ENCODE measurements around the gene SDF2. TPM values are rescaled to one million over a fixed set of nuclear protein-coding genes. Genes with fewer than 3 reads are reported as not detected.

The SDF2 gene
- total and polyA plus RNA-seq, 9 of the 15 experiments (the other 6 are each of a cell fraction or from before 2014, with no cell fraction given): 41.2 to 132 (median 65.6) TPM

- no peak for TF ChIP-seq DIDO1 (tag; IDR thresholded peaks at IDR 0.05; ENCODE audit: low read depth)
- TF ChIP-seq STAT5B (CRISPR knock-in tag; IDR thresholded peaks at IDR 0.05): no peak
- TF ChIP-seq POLR2B (IDR thresholded peaks at IDR 0.05; ENCODE audit: low read depth, partially characterized antibody): peak; percentile 89
- no peak for TF ChIP-seq BCL6 (CRISPR knock-in tag; IDR thresholded peaks at IDR 0.05)
- no peak for TF ChIP-seq CHCHD3 (CRISPR knock-in tag; IDR thresholded peaks at IDR 0.05)
- TF ChIP-seq NEUROD1 (IDR thresholded peaks at IDR 0.05; ENCODE audit: borderline replicate concordance, low read depth, low read length, partially characterized antibody): peak; percentile 85
- TF ChIP-seq MLLT1 (IDR thresholded peaks at IDR 0.05): no peak
- TF ChIP-seq CUX1 (CRISPR knock-in tag; IDR thresholded peaks at IDR 0.05): no peak
- TF ChIP-seq PTTG1 (tag; IDR thresholded peaks at IDR 0.05; ENCODE audit: low read depth): no peak
- TF ChIP-seq C11orf30 (IDR thresholded peaks at IDR 0.05; ENCODE audit: low read depth): peak; percentile 86
- TF ChIP-seq VEZF1 (CRISPR knock-in tag; IDR thresholded peaks at IDR 0.05): peak; percentile 94
- TF ChIP-seq HMBOX1 (IDR thresholded peaks at IDR 0.05): no peak
- peak; percentile 86 for TF ChIP-seq TAF1 (IDR thresholded peaks at IDR 0.05; ENCODE audit: control insufficient read depth, extremely low read depth, insufficient read depth, low read length, severe bottlenecking)
- TF ChIP-seq CTCFL (IDR thresholded peaks at IDR 0.05; ENCODE audit: borderline replicate concordance, insufficient read depth, low read depth, low read length, poor library complexity, severe bottlenecking): no peak
- TF ChIP-seq ZNF143 (CRISPR knock-in tag; IDR thresholded peaks at IDR 0.05): no peak
Measured at GRCh38 chr17:28644787-28645575, 16.7 kb downstream of the SDF2 start, which contains the start of gene BLTP2 (continued).
